HG03108 (cell line): ENCODE measurements around the gene PEX11A.

ENCODE experiments used
- ATAC-seq: cut with Tn5 transposase; IDR thresholded peaks from one replicate; pipeline ENCODE4 v1.9.1; 2021; ENCODE audit warnings: moderate library complexity; ENCODE audit not compliant: unreplicated experiment

PEX11A gene

DNA sequence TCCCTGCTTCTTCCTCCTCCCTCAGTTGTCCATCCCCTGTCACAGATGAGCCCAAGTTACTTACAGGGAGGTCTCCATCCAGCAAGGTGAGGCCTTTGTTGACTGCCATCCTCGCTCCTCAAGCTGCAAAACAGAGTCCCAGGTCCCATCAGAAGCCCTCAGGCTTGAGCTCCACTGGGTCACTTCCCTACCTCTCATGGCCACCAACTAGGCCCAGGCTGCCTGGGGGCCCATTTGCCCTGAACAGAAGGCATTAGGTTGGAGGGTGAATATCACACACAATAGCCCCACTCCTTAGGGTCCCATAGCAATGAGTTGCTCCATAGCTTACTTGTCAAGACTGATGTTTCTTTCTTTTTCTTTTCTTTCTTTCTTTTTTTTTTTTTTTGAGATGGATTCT, 13.2 kb downstream of the PEX11A start:
- ATAC-seq = no peak

DNA sequence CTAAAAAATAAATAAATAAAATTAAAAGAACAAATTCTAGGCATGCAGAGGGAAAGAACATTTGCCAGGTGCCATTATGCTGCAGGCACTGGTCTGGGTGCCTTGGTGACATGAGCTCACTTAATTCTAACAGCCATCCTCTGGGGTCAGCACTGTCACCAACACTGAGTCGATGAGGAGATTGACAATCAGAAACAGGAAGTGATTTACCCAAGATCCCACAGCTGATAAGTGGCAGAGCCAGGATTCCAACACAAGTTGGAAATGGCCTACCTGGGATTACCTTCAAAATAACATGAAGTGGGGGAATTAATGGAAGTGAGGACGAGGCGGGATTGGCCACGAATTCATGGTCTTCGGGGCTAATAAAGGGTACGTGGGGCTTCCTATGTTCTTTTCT, 14.9 kb downstream of the PEX11A start:
- ATAC-seq = no peak

DNA sequence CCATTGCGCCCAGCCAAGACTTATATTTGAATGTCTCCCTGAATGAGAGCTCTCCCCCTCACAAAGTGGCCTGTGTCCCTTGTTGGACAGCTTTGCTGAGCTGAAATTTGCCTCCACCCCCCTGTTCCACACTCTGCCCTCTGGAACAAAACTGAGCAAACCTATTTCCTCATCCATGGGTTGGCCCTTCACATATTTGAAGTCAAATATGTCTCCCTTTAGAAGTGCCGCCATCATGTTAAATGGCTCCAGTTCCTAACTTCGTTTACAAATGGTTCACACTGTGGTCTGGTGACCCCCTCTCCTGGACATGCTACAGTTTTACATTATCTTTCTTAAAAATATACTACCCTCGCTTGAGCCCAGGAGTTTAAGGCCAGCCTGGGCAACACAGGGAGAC, 16.0 kb downstream of the PEX11A start:
- no peak for ATAC-seq

DNA sequence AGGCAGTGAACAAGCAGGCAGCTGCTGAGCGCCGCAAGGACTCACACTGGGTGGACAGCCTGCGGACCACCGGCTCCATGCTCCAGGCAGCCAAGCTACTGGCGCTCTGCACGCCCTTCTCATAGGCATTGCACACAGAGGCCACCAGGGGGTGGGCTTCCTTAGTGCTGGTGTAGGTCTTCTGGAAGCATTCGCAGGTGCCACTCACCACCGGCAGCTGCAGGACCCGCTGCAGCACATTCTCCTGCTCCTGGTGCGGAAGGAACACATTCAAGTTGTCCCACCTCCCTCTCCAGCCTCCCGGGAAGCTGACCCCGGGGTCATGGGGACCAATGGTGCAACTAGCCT, 17.4 kb downstream of the PEX11A start:
- ATAC-seq = no peak

DNA sequence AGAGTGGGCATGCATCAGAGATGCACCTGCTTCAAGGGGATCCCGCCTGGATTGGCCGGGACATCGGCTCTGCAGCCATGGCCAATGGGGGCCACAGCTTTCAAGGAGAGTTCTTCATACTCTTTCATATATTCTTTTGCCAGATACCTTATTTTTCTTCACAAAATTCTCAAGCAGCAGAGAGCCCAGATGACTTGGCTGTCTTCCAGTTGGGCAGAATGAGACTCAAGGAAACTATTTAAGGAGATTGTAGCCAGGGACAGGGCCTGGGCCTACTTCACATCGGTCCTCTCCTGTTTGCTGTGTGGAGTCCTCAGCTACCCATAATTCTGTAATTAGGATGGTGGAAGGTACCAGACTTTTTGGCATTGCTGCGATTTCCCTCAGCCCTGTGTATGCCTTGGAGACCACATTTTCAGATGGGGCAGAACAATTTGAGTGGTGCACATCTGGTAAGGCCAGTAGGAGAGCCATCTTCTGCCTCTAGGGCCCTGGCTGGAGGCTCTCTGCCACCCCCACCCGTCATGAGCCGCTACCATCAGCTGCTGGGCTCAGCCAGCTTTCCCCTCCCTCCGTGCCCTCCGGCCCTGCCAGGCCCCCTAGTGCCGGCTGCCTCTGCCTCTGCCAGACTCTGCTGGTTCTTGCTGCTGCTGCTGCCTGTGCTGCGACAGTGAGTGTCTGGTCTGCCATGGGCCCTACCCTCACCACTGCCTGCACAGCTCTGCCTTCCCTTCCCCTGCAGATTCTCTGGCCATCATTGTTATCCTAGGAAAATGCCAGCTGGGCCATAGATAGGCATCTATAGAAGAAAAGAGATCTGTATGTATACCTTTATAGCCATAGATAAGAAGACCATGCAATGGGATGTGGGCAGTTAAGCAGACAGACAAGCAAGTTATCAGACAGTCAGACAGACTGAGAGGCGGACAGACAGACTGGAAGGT, 18.1 kb downstream of the PEX11A start:
- ATAC-seq = no peak

DNA sequence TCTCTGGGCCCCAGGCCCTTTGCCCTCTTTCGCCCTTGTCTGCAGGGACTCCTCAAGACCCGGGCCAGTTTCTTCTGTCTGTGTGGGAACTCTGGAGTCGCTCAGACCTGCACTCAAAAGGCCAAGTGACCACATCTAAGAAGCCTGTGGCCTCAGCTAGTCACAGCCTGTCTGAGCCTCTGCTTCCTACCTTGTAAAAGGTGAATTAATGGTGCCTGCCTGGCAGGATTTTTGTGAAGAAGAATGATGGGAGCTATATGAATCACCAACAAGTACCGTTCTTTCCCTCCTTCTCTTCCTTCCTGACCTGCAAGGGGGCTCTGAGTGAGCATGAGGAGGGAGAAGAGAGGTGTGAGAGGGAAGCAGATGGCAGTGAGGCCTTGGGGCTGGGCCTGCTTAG, 18.9 kb downstream of the PEX11A start:
- no peak for ATAC-seq

DNA sequence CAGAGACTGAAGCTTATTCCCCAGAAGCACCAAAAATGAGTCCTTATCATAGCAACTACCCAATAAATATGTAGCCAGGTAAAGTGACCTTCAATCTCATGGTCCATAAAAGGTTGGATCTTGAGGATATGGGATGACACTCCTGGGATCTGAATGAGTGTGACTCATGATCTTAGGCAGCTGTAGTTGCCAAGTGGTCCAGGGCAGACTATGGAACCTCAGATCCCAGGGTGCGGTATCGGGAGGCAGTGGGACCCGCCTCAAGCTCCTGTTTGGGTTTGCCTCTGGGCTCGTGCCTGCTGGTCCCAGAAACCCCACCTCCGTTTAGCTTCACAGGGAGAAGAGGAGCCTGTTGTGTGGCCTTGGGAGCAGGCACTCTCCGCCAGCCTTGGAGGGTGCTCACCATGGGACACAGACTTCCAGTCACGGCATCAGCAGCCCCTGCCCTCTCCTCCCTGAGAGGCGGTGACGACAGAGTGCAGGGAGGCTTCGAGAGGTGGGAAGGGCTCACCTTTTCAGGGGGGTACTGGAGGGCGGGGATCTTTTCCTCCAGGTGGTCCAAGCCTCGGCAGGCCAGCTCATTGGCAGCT, 19.5 kb downstream of the PEX11A start:
- ATAC-seq = no peak

DNA sequence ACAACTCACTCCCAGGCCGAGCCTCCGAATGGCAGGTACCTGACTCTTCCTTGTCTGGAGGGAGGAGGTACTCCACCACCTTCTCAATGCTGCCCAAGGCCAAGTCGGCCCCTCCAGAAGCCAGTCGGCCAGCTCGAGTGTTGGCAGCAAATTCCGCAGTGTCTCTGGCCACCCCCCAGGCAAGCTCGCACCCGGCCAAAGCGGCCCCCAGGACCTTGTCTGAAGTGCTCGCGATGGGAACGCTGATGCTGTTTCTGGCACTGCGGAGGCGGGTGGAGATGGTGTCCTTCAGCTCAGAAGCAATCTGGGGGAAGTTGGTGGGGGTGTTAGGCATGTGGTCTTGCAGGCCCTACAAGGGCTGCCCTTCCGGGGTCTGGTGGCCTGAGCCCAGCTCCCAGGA, 20.6 kb downstream of the PEX11A start:
- ATAC-seq = no peak

DNA sequence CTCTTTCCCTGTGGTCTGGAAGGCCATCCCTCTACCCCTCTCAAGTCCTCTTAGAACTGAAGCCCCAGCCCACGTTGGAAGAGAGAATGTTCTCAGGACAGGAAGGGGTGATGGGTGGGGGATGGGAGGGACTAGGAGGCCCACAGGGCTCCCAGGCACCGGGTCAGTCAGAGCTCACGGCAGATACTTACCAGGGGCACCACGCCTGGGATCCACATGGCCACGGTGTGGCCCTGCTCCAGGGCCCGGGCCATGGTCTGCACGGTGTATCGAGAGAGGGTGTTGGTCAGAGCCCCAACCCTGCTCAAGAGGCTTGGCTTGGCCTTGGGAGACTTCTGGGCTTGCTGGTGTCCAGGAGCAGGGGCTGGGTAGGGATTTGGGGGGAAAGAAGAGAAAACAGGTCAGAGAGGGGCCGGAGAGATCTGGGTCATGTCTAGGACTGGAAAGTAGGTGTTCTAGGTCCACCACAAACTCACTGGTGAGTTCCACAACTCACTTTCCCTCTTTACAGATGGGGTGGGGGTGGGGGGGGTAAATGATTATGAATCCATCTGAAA, 21.2 kb downstream of the PEX11A start:
- ATAC-seq = no peak

DNA sequence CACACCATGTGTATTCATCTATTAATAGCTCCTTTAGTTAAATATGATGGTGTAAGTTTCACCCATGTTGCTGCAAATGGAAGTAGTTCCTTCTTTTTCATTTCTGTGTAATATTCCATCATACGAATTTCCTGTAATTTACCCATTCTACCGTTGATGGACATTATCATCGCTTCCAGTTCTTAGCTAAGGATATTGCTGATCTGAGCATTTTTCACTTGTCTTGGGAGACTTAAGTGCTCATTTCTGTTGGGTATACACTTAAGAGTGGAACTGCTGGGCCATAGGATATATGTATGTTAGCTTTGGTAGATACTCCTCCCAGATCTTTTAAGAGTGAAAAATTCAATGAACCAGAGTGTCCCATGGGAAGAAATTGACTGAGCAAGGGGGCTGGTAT, 22.4 kb downstream of the PEX11A start:
- no peak for ATAC-seq

DNA sequence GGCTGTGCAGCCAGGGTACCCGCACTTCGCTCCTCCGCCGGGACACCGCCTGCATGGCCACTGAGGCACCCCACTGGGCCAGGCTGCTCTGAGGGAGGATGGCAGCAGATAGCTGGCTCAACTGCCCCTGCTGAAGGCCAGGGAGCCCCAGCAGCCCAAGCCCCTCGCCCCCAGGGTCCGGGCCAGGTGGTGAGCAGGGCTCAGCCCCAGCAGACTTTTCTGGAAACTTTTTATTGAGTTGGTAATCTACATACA, 22.9 kb downstream of the PEX11A start:
- ATAC-seq = no peak

DNA sequence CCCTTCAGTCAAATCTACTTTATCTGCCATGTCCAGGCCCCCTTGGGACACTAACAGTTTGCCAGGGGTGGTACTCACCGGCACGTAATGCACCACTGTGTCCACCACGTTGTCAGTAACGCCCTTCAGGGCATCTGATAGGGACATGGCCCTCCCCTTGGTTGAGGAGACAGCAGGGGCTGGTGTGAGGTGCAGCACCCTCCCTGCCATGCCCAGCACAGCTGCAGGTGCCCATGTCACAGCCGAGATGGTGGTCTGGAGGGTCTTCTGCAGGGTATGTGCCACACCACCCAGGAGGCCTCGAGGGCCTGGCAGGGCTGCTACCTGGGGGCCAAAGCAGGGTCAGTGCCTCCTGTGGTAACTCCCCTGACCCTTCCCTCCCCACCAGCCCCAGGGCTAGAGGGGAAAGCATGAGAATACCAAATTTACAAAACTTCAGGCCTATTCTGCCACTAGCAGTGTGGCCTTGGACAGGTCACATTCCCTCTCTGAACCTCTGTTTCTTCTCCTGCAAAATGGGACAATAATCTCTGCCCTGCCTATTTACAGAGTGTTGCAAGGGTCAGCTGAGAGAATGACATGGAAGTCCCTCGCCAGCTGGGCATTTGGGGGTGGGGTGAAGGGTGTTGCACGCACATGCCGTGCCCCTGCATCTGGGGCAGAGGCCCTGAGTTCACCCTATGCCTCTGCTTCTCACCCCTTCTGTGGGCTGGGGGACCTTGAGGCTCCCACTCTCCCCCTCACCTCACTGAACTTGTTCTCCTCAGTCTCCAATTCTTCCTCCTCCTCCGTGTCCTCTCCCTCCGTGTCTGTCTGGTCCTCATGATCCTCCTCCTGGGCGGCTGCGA, 23.5 kb downstream of the PEX11A start:
- ATAC-seq = no peak

DNA sequence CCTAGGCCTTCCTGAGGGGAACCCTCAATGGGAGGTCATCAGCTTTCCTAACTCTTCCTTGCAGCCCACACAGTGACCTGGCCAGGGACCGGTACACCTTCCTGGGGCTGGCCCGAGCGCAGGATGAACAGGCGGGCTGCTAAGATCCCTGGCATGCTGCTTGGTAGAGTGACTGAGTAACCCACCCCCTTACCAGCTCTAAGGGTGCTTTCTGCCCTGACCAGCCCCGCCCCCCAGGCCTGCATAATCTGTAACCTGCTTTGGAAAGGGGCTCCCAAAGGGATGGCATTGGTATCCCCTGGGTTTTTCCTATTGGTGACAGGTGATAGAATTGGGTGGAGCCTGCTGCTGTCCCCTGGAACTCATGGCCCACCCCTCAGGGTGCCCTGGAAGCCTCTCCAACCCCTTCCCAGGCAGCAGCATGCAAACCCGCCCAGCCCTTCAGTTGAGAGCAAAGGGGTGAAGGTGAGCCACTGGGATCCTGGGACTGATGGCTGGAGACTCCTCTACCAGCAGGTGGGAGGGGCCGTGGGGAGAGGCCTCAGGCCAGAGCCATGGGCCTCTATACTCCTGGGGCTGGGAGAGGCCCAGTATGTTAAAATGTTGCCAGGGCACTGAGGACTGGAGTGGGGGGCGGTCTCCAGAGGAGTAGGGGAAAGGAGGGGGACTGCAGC, 24.2 kb downstream of the PEX11A start:
- ATAC-seq = no peak

DNA sequence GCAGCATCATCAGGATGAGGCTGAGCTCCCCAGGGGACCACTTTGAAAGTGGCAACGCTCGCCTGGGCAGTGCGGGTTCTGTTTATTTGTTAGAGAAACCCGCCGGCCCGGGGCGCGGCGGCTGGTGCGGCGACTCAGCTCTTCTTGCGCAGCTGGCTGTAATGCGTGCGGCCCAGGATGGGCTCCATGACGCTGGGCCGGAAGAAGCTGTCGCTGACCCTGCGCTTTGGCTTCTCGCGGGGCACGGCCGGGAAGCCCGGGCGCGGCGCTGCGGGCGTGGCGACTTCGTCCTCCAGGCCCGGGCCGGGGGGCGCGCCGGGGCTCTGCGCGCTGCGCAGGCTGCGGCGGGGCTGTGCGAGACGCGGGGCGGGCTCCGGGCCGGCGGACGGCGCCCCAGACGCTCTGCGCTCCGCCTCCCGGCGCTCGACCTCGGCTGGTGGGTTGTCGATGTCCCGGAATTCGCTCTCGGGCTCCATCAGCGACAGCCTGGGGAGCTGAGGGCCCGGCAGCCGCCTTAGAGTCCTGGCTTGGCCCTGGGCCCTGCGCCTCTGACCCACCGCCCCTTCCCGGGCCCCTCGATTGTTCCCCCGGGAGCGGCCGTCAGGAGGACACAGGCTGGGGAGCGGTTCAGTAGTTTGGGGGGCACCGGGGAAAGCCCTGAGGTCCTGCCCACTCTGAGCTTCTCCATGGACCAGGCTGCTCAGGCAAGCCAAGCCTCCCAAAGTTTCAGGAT, 24.9 kb downstream of the PEX11A start:
- ATAC-seq = no peak

DNA sequence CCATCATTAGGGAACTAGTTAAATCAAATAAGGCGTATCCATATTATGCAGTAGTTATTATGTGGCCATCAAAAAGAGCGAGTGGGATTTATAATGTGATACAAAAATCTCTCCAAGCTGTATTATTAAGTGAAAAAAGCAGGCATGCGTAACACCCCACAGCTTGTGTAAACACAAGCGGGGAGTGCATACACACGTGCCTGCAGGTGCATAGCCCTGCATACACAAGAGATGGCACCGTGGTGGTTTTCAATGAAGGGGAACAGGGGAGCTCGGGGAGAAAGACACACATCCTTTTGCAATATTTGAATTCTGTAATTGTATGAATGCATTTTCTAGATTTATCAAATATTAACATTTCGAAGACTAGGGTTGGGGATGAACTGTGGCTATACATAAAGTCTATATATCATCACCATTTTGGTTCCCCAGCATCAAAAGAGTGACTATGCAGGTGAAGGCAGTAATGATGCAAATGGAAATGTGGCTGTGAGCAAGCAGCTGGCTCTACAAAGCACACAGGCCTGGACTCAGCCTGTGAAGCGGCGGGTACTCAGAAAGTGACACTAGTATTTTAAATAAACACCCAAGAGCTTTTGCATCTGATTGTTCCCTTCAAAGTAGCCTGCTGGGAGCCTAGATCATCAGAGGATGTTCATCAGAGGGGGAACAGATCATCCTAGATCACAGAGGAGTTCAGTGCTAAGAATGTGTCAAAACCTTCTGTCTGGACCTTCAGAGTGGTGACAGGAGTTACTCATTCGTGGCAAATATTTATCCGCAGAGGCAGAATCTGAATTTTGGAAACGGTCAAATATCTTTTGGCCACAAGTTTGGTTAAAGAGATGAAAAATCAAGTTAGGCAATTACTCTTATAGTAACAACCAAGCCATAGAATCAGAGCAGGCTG, 25.9 kb downstream of the PEX11A start:
- no peak for ATAC-seq

DNA sequence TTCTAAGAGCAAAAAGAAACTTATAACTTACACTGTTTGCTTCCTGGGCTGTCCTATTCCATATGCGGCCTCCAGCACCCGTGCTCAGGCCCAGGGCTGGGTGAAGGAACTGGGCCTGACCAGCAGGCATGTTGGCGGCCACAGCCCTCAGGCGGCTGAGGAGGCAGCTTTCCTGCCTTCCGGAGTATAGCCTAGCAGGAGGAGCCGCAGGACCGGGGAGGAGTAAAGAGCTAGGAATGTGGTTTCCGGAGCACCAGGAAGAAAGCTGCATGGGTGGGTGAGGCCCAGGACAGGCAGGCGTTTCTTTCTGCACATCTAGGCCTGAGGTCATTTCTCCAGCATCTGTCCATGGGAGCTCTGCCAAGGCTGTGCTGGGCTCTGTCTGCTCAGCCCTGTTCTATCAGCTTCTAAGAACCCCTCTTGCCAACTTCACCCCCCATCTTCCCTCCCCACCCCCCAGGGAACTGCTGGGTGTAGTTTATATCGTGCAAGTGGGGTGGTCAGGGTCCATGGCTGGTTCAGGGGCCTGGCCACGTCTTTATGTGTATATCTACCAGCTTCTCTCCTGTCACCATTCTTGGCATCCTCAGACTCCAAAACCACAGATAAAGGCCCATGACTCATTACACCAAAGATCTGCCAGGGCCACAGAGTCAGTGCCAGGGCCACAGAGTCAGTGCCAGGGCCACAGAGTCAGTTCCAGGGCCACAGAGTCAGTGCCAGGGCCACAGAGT, 27.5 kb downstream of the PEX11A start:
- no peak for ATAC-seq

DNA sequence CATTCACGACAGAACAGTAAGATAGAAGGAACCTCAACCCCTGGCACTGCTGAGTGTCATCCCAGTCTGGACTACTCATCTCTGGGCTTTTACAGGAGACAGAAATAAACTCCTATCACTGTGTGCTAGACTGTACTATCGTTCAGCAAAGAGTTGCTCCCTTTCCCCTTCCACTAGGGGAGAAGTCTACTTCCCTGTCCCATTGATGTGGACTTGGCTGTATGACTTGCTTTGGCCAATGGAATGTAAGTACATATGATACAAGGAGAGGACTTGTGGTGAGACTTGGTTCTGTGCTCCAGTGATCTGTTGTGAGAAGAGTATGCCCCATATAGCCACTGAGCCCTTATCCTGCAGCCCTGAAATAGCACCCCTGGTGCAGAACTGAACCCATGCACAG, 30.0 kb downstream of the PEX11A start:
- no peak for ATAC-seq

DNA sequence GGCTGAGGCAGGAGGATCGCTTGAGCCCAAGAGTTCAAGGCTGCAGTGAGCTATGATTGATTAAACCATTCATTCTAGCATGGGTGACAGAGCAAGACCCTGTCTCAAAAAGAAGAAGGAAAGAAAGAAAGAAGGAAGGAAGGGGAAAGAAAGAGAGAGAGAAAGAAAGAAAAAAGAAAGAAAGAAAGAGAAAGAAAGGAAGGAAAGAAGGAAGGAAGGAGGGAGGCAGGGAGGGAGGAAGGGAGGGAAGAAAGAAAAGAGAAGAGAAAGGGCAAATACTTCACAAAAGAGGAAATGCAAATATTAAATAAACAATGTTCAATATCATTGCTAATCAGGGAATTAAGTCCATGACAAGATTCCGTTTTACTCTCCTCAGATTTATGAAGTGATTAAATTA, 31.3 kb downstream of the PEX11A start:
- ATAC-seq = no peak

DNA sequence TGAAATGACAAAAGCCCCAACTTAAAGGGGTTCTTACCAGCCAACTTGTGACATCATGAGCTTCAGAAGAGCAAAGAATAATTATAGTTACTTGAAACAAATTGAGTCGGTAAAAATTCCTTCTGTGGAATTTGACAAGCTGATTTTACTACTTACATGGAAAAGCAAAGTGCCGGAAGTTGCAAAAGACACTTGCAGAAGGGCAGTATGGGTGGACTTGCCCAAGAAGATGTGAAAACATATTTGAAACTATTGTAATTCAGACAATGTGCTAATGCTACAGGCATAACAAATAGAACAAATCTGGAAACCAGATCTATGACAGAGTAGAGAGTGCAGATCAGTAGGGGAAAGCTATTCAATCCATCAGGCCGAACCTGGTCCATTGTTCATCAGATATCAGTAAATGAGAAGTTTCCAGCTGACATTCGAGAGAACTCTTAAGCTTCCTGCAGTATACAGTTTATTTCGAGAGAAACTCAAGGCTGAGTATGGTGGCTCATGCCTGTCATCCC, 32.8 kb downstream of the PEX11A start:
- no peak for ATAC-seq
